Stomach (tissue), 4 donors: ENCODE measurements around the gene PLXND1.

ENCODE experiments used
- CTCF ChIP-seq, 7 experiments: fragments of 450-650 bp in 4 of 7; fragments of 200-600 bp in 3 of 7; sonication (generic) in 3 of 7; IDR thresholded peaks; one replicate each; pipeline ENCODE4 v1.5.1; 2016 to 2019; ENCODE audit warnings: antibody characterized with exemption in 7 of 7, control low read depth in 2 of 7, mild to moderate bottlenecking in 1 of 7
- POLR2A ChIP-seq, 4 donors: fragments of 450-650 bp; IDR thresholded peaks; one replicate each; pipeline ENCODE4 v1.6.1; 2016; ENCODE audit warnings: antibody characterized with exemption in 4 of 4, control low read depth in 2 of 4, mild to moderate bottlenecking in 1 of 4, moderate library complexity in 1 of 4
- POLR2AphosphoS5 ChIP-seq, 3 donors: sonication (generic); formaldehyde crosslinking; IDR thresholded peaks; one replicate each; pipeline ENCODE4 v1.6.1; 2016; ENCODE audit warnings: antibody characterized with exemption in 3 of 3

GRCh38 chr3:129540776-129541516 lies 65.5 kb downstream of the PLXND1 start:
- no peak for TF ChIP-seq CTCF (IDR thresholded peaks at IDR 0.05)
- no peak for TF ChIP-seq POLR2A (IDR thresholded peaks at IDR 0.05)
- no peak for TF ChIP-seq POLR2AphosphoS5 (IDR thresholded peaks at IDR 0.05)
